A549 treated with CORT108297 at 1 μM for 4 hours (cell line): ENCODE data around the gene GSKIP. TPM values are rescaled to one million over a fixed set of nuclear protein-coding genes. Genes with fewer than 3 reads are reported as not detected.

Source experiments
- total RNA-seq: library from RNA; stranded (reverse); fragments of 200-300 nt; extraction: Qiagen RNA extraction; gene quantifications from 5 replicates; pipeline ENCODE4 v1.2.3, GENCODE V29; 2022

The GSKIP gene
- 16.2 to 23.2 TPM (median 22.4 TPM) in 5 replicates for total RNA-seq

DNA sequence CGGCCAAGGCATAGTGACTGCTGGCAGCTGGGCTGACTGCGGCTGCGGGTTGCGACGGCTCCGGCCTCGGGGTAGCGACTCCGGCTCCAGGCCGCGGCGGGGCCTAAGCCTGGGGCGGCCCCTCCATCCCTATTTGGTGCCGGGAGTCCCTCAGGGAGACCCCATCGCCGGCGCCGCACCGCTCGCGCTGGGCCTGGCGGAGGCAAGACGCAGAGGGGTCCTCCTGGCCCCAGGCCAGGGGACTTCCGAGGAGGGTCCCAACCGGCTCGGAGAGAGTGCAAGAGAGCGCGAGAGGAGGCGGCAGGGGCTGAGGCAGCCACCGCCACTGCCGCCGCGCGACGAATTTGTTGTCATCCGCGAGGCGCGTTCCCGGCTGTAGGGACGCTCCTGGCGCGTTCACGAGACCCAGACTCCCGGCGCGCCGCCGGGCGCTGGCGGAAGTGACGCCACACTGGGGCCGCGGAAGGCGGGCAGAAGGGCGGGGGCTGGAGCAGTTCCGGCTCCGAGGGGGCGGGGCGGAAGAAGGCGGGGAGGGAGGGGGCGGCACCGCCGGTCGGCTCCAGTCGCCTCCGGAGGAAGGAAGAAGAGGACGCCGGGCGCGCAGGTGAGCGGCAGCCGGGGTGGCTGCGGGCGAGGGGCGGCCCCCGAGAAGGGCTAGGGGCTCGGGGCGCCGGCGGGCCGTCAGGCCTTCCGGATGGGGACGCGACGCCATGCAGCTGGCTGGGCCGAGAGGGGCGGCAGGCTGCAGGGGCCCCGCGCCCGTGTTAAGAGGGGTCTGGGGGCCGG is at the start of gene GSKIP, which contains the start of gene ATG2B:
GSKIP (plus strand) TSS at position 562 of the 786 bp plus-strand sequence. CDS start 18,722 bp downstream, outside the sequence.
ATG2B (minus strand) TSS at position 377 of the 786 bp plus-strand sequence; CDS start at position 12, 365 bp downstream.

Other genes with a start within 250 kb of the GSKIP start
- 1.9 to 3.3 TPM (median 2.9 TPM) in 5 replicates for gene BDKRB2, start 158.7 kb upstream of the GSKIP start, total RNA-seq
- gene BDKRB1, start 107.3 kb upstream of the GSKIP start, total RNA-seq: 0.81 to 1.1 TPM (median 0.86 TPM) in 5 replicates
- gene ATG2B, start 185 bp upstream of the GSKIP start, total RNA-seq: 6.0 to 9.9 TPM (median 8.0 TPM) in 5 replicates
- 1.8 to 2.6 TPM (median 2.4 TPM) in 5 replicates for gene AK7, start 28.6 kb downstream of the GSKIP start, total RNA-seq
- 79.0 to 90.5 TPM (median 87.6 TPM) in 5 replicates for gene PAPOLA, start 138.9 kb downstream of the GSKIP start, total RNA-seq